Suprapubic skin (tissue), 3 donors: ENCODE results near the gene VEGFD.

ENCODE experiments used
- CTCF ChIP-seq, 2 donors: fragments of 200-600 bp in 1 of 2; fragments of 450-650 bp in 1 of 2; sonication (generic) in 1 of 2; IDR thresholded peaks; one replicate each; pipeline ENCODE4 v1.5.1; 2016 to 2019; ENCODE audit warnings: antibody characterized with exemption in 2 of 2, mild to moderate bottlenecking in 1 of 2, moderate library complexity in 1 of 2
- POLR2A ChIP-seq, 2 donors: fragments of 450-650 bp; IDR thresholded peaks; one replicate each; pipeline ENCODE4 v1.6.1; 2017; ENCODE audit warnings: antibody characterized with exemption in 2 of 2, mild to moderate bottlenecking in 2 of 2, moderate library complexity in 2 of 2

DNA sequence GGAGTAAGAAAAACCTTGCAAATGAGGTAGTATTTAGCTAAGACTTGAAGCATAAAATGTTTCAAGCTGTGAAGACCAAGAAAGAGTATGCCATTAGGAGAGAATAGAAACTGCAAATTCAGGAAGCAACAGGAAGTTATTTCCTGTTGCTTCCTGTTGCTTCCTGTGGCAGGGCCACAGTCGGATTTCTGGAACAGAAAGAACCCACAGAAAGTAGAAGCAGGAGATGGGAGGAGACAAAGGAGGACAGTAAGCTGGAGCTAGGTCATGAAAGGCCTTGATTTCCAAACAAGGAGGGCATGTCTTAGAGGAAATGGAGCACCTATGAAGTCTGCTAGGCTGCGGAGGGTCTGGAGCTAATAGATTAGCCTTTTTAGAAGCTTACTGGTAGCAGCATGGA is 86.0 kb downstream of the VEGFD start:
- TF ChIP-seq POLR2A (IDR thresholded peaks at IDR 0.05) (no peak), CTCF (IDR thresholded peaks at IDR 0.05) (no peak)
